DOHH2 (cell line): Measurements from ENCODE around the gene IFI27.

Experiments
- CTCF ChIP-seq: fragments of 200-600 bp; sonication (generic); IDR thresholded peaks from one replicate; pipeline ENCODE4 v1.5.1; 2014; ENCODE audit warnings: antibody characterized with exemption, mild to moderate bottlenecking, low read depth, low read length; ENCODE audit not compliant: poor library complexity, severe bottlenecking
- EZH2phosphoT487 ChIP-seq: fragments of 200-600 bp; sonication (generic); IDR thresholded peaks from 2 replicates; pipeline ENCODE4 v1.6.1; 2017; ENCODE audit warnings: borderline replicate concordance, mild to moderate bottlenecking, antibody characterized with exemption, low read length, moderate library complexity, mixed read lengths

GRCh38 chr14:94161981-94162380, 51.4 kb downstream of the IFI27 start:
- TF ChIP-seq CTCF (no peak), EZH2phosphoT487 (no peak)
